NB4 (cell line): ENCODE measurements around the gene COA6.

Experiments used
- CTCF ChIP-seq: IDR thresholded peaks from one replicate; pipeline ENCODE4 v1.5.1; 2012; ENCODE audit warnings: low read depth, low read length
- POLR2A ChIP-seq: IDR thresholded peaks from 2 replicates; pipeline ENCODE4 v1.6.1; 2011; ENCODE audit warnings: mild to moderate bottlenecking; ENCODE audit not compliant: insufficient read length; ENCODE audit errors: extremely low read depth

- no peak for TF ChIP-seq CTCF
- no peak for TF ChIP-seq POLR2A
These were observed 2.4 kb downstream of the COA6 start for GRCh38 chr1:234375672-234376071.
